A204.1 (cell line): ENCODE results near the gene SMAP1.

Experiments used
- FAIRE-seq: peaks from 2 replicates; lab custom pipeline; 2012; peaks lifted over from hg19 to GRCh38; lab: Jason Lieb, UNC

Gene SMAP1

GRCh38 chr6:70901324-70901723, 233.6 kb downstream of the SMAP1 start:
- FAIRE-seq: no peak

GRCh38 chr6:70903665-70904452, 236.2 kb downstream of the SMAP1 start:
- no peak for FAIRE-seq

- FAIRE-seq: no peak
Observed at GRCh38 chr6:70905742-70906141, 238.1 kb downstream of the SMAP1 start.
